ENCODE results near the gene BCAR1. TPM values are rescaled to one million over a fixed set of nuclear protein-coding genes. Genes with fewer than 3 reads are reported as not detected.

The BCAR1 gene, protein sequence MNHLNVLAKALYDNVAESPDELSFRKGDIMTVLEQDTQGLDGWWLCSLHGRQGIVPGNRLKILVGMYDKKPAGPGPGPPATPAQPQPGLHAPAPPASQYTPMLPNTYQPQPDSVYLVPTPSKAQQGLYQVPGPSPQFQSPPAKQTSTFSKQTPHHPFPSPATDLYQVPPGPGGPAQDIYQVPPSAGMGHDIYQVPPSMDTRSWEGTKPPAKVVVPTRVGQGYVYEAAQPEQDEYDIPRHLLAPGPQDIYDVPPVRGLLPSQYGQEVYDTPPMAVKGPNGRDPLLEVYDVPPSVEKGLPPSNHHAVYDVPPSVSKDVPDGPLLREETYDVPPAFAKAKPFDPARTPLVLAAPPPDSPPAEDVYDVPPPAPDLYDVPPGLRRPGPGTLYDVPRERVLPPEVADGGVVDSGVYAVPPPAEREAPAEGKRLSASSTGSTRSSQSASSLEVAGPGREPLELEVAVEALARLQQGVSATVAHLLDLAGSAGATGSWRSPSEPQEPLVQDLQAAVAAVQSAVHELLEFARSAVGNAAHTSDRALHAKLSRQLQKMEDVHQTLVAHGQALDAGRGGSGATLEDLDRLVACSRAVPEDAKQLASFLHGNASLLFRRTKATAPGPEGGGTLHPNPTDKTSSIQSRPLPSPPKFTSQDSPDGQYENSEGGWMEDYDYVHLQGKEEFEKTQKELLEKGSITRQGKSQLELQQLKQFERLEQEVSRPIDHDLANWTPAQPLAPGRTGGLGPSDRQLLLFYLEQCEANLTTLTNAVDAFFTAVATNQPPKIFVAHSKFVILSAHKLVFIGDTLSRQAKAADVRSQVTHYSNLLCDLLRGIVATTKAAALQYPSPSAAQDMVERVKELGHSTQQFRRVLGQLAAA
- total RNA-seq, result 100 to 1,000 TPM in 1 of 6 experiments, 10 to 100 TPM in 5; 29.2 to 108 (median 51.2) TPM
- long read RNA-seq, partial matches to known transcripts, result 3 of 3 reads
- long read RNA-seq, other reads (novel, unspliced or antisense), result 0 of 3 reads

DNA sequence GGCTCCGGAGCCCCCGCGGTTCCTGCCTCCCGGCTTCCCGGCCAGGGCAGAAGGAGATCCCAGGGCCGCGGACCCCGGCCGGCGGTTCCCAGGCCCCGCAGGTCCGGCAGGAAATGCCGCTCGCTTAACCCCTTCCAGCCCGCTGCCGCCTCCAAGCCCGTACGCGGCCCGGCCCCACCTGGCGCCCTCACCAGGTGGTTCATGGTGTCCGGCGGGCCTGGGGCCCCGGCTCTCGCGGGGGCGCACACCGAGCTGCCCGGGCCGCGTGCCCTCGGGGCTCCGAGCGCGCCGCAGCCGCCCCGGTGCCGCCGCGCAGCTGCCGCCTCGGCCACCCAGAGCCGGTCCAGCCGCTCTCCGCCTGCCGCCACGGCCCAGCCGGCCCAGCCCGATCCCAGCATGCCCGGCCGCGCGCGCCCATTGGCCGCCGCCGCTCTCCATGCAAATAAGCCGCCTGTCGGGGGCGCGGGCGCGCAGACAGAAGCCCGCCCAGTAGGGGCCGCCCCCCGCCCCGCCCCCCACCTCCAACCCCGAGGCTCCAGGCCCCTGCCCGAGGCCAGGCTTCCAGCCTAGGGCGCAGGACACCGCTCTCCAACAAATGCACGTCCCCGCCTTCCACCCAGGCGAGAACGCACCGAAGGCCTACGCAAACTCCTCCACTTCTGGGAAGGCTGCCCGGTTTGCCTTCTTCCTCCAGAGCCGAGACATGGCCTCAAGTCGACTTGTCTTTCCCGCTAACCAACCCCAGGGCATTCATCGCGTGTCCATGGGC is at the start of gene BCAR1:
Gene BCAR1, minus strand, starts transcription at position 345 of the 769 bp plus-strand sequence. Its CDS starts 142 bp downstream, at position 203.
- ATAC-seq (peak; percentile 65 to 87 (median 83)), DNase-seq (peak; percentile 93 to 94 (median 93))
- no peaks in the 10 kb centered on the region for H3K36me3 ChIP-seq
- peak; percentile 95 for TF ChIP-seq POLR2A (IDR thresholded peaks at IDR 0.05)
- TF ChIP-seq, protein P1, sequence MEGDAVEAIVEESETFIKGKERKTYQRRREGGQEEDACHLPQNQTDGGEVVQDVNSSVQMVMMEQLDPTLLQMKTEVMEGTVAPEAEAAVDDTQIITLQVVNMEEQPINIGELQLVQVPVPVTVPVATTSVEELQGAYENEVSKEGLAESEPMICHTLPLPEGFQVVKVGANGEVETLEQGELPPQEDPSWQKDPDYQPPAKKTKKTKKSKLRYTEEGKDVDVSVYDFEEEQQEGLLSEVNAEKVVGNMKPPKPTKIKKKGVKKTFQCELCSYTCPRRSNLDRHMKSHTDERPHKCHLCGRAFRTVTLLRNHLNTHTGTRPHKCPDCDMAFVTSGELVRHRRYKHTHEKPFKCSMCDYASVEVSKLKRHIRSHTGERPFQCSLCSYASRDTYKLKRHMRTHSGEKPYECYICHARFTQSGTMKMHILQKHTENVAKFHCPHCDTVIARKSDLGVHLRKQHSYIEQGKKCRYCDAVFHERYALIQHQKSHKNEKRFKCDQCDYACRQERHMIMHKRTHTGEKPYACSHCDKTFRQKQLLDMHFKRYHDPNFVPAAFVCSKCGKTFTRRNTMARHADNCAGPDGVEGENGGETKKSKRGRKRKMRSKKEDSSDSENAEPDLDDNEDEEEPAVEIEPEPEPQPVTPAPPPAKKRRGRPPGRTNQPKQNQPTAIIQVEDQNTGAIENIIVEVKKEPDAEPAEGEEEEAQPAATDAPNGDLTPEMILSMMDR (IDR thresholded peaks at IDR 0.05), result peak in 3 of 4 donors; percentile 13 to 42 (median 28)
- H3K27me3 ChIP-seq, result no peaks in the 10 kb centered on the region
- peaks cover 0 to 48% (median 20%) of the 10 kb centered on the region in 4 donors for H3K4me1 ChIP-seq
- H3K9me3 ChIP-seq, result no peaks in the 10 kb centered on the region
- 13% methylated on average over 12 of the region's 84 CpGs for WGBS (ENCODE audit: insufficient coverage, low coverage, low lambda C conversion rate, missing lambda C conversion rate)
- intact Hi-C loops (cut with DNase I), result no loop called here
- H3K27ac ChIP-seq, result peak within 1 kb of the TSS; percentile 60 to 87 (median 75)
- H3K4me3 ChIP-seq, result peak within 1 kb of the TSS; percentile 81 to 89 (median 87)

DNA sequence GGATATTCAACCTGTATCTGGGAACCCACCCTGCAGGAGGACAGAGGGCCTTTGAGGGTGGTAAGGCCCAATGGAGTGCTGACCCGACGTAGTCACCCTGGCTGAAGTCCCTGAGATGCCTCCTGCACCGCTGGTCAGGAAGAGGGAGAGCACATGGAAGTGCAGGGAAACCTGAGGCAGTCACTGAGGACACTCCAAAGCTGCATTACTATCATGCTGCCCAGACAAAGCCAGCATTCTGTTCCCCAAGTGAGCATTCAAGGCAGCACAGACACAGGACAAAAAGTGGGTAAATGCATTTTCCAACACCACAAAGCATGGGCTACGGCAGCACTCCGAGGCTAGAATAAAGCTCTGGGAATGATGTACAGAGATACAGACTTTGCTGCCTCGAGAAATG is 46.8 kb upstream of the BCAR1 start:
- peaks cover 0 to 9% (median 0%) of the 10 kb centered on the region in 4 donors for H3K4me1 ChIP-seq
- no peak overlapping the region for H3K27ac ChIP-seq
- H3K4me3 ChIP-seq, result no peak overlapping the region
- DNase-seq, result no peak
- H3K27me3 ChIP-seq, result no peaks in the 10 kb centered on the region
- WGBS (ENCODE audit: insufficient coverage, low coverage, low lambda C conversion rate, missing lambda C conversion rate), result 80% methylated on average over 6 of the region's 6 CpGs
- no peaks in the 10 kb centered on the region for H3K9me3 ChIP-seq
- intact Hi-C loops (cut with DNase I), result no loop called here
- peak; percentile 36 to 46 (median 43) for ATAC-seq
- H3K36me3 ChIP-seq, result peaks cover 0 to 14% (median 11%) of the 10 kb centered on the region in 4 donors
- TF ChIP-seq POLR2A (IDR thresholded peaks at IDR 0.05), result no peak
- TF ChIP-seq, protein P1 (IDR thresholded peaks at IDR 0.05), result no peak

DNA sequence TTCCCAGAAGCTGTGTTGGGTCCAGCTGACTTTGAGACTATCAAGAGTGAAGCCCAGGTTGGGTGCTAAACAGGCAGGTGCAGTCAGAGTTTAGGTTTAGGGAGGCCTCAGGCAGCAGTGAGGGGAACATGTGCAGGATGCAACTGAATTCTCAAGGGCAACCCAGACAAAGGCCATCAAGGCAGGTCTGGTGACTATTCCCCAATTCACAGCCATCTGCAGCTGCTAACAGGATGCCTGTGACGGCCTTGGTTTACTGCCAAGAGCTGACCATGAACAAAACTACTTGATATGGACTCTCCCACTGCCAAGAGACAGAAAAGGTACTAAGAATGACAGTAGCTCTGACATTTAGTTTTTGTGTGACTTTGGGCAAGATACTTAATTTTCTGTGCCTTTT is 45.2 kb upstream of the BCAR1 start:
- DNase-seq (no peak), ATAC-seq (peak; percentile 60 to 72 (median 66))
- Histone ChIP-seq H3K9me3 (no peaks in the 10 kb centered on the region), H3K4me3 (no peak overlapping the region), H3K27me3 (no peaks in the 10 kb centered on the region), H3K27ac (no peak overlapping the region), H3K4me1 (peaks cover 0 to 9% (median 0%) of the 10 kb centered on the region in 4 donors), H3K36me3 (peaks cover 0 to 28% (median 15%) of the 10 kb centered on the region in 4 donors)
- 63% methylated on average over 1 of the region's 1 CpG for WGBS (ENCODE audit: insufficient coverage, low coverage, low lambda C conversion rate, missing lambda C conversion rate)
- TF ChIP-seq POLR2A (IDR thresholded peaks at IDR 0.05), result no peak
- TF ChIP-seq, protein P1 (IDR thresholded peaks at IDR 0.05), result no peak
- intact Hi-C loops (cut with DNase I), result no loop called here
